ENCODE data around the gene LGALS3BP. TPM values are rescaled to one million over a fixed set of nuclear protein-coding genes. Genes with fewer than 3 reads are reported as not detected.

Gene LGALS3BP
- total RNA-seq, 1 donor from 2014 or later = 118 TPM

GRCh38 chr17:78956254-78956653 is 23.5 kb downstream of the LGALS3BP start:
- FAIRE-seq (no peak), DNase-seq (ENCODE audit: low read depth) (no peak)
- no peaks in the 10 kb centered on the region for H3K27me3 ChIP-seq (ENCODE audit: control insufficient read depth, insufficient read depth, low read length)
- H3K36me3 ChIP-seq (ENCODE audit: control insufficient read depth, insufficient read depth, low read length) = no peaks in the 10 kb centered on the region
- TF ChIP-seq, protein P1, sequence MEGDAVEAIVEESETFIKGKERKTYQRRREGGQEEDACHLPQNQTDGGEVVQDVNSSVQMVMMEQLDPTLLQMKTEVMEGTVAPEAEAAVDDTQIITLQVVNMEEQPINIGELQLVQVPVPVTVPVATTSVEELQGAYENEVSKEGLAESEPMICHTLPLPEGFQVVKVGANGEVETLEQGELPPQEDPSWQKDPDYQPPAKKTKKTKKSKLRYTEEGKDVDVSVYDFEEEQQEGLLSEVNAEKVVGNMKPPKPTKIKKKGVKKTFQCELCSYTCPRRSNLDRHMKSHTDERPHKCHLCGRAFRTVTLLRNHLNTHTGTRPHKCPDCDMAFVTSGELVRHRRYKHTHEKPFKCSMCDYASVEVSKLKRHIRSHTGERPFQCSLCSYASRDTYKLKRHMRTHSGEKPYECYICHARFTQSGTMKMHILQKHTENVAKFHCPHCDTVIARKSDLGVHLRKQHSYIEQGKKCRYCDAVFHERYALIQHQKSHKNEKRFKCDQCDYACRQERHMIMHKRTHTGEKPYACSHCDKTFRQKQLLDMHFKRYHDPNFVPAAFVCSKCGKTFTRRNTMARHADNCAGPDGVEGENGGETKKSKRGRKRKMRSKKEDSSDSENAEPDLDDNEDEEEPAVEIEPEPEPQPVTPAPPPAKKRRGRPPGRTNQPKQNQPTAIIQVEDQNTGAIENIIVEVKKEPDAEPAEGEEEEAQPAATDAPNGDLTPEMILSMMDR (IDR thresholded peaks at IDR 0.05; ENCODE audit: insufficient read depth, low read length, severe bottlenecking) = no peak
- H3K4me3 ChIP-seq (ENCODE audit: low read depth, low read length) = no peak overlapping the region

DNA sequence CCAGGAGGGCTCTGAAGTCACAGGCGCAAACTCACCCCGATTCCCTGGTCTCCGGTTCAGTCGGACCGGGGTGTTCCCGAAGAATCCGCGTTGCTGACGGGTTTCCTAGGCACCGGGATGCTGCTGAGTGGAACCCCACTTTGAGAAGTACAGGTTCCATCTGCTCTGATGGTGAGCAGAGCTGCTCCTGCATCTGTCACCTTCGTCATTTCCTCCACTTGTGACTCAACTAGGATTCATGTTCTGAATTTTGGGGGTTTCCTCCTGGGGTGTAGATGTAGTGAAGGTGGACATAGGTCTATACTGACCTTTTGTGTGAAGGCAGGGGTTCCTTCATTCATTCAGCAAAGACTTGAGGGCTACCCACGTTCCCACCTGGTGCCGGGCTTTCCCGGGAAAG is 25.0 kb downstream of the LGALS3BP start:
- FAIRE-seq (no peak), DNase-seq (ENCODE audit: low read depth) (no peak)
- H3K4me3 ChIP-seq (ENCODE audit: low read depth, low read length) = no peak overlapping the region
- TF ChIP-seq, protein P1 (IDR thresholded peaks at IDR 0.05; ENCODE audit: insufficient read depth, low read length, severe bottlenecking) = no peak
- H3K36me3 ChIP-seq (ENCODE audit: control insufficient read depth, insufficient read depth, low read length) = no peaks in the 10 kb centered on the region
- no peaks in the 10 kb centered on the region for H3K27me3 ChIP-seq (ENCODE audit: control insufficient read depth, insufficient read depth, low read length)

DNA sequence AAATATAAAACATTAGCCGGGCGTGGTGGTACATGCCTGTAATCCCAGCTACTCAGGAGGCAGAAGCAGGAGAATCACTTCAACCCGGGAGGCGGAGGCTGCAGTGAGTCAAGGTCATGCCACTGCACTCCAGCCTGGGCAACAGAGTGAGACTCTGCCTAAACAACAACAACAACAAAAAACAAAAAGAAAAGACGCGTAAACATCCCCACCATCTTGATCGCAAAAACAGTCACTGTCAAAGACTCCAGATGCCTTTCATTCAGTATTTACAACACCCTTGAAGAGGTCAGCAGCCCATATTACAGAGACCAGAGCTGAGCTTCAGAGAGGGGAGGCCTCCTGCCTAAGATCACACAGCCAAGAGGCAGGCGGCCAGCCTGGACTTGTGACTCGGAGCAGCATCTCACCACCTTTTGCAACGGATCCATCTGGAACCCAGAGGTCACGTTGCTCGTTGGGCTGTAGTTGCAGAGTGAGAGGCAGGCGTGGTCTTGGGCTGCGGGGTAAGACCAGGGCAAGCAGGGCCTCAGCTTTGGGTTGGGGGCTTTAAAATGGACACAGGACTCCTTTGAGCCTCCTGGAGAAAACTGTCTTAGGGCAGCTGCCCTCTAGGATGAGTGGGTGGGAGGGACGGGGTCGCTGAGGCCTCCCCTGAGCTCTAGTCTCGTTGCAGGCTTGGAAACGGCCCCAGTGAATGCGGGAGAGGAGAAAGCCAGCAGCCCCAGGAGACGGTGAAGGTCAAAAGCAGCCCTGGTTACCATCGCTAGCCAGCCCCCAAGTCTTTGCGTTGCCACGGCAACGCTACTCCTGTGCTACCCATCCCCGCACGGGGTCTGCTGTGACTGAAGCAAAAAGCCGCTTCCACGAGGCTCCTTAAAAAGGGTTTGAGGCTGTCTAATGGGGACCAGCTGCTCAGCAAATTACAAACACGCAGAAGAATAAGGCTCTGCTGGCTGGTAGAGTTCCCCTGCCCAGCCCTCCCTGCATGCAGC is 26.1 kb downstream of the LGALS3BP start:
- no peak for FAIRE-seq
- TF ChIP-seq, protein P1 (IDR thresholded peaks at IDR 0.05; ENCODE audit: insufficient read depth, low read length, severe bottlenecking) = no peak
- DNase-seq (ENCODE audit: low read depth) = no peak

DNA sequence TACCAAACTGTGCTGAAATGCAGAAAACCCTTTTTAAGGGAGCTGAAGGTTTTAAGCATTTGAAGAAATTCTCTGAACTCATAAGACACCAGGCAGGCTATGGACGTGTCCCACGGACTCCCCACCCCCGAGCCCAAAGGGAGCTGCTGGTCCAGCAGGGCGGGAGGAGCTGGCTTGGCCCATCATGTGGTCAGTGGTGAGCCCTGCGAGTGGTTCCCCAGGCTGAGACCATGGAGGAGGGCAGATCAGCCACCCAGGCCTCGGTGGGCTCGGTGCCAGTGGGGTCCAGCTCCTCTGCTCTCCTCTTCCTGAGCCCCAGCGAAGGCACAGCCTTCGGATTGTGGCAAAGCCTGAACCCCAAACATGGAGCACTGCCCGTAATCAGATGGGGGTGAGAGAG is 27.0 kb downstream of the LGALS3BP start:
- TF ChIP-seq, protein P1 (IDR thresholded peaks at IDR 0.05; ENCODE audit: insufficient read depth, low read length, severe bottlenecking) = no peak
- Histone ChIP-seq H3K36me3 (ENCODE audit: control insufficient read depth, insufficient read depth, low read length) (no peaks in the 10 kb centered on the region), H3K4me3 (ENCODE audit: low read depth, low read length) (no peak overlapping the region), H3K27me3 (ENCODE audit: control insufficient read depth, insufficient read depth, low read length) (no peaks in the 10 kb centered on the region)
- DNase-seq (ENCODE audit: low read depth) (no peak), FAIRE-seq (no peak)

More for the DNA sequence above, 26.1 kb downstream of the LGALS3BP start:
- Histone ChIP-seq H3K4me3 (ENCODE audit: low read depth, low read length) (no peak overlapping the region), H3K36me3 (ENCODE audit: control insufficient read depth, insufficient read depth, low read length) (no peaks in the 10 kb centered on the region), H3K27me3 (ENCODE audit: control insufficient read depth, insufficient read depth, low read length) (no peaks in the 10 kb centered on the region)

DNA sequence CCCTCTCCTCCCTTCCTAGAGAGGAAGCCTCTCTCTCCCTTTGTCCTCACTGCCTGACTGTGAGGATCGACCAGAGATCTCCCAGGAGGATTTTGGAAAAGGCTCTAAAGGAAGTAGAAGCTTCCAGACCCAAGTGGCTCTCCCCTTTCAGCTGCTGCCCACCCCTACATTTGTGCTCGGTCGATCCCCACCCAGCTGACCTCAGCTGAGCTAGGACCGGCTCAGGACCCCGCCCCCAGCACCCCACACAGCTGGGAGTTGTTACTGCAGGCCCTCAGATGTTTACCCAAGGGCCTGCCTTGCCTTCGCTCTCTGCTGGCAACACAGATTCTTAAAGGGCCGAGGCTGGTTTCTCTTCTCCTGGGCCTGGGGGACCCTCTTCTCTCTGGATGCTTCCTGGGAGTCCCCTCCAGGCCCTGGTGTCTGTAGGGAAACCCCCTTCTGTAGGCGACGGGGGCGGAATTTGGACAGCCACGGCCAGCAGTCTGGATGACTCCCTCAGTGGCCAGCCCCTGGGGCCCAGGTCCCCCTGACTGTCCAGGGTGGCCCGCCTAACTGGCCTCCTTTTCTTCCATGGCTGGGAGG is 27.7 kb downstream of the LGALS3BP start:
- FAIRE-seq = no peak

More for the DNA sequence above, 27.7 kb downstream of the LGALS3BP start:
- no peak for DNase-seq (ENCODE audit: low read depth)
- Histone ChIP-seq H3K4me3 (ENCODE audit: low read depth, low read length) (no peak overlapping the region), H3K36me3 (ENCODE audit: control insufficient read depth, insufficient read depth, low read length) (no peaks in the 10 kb centered on the region), H3K27me3 (ENCODE audit: control insufficient read depth, insufficient read depth, low read length) (no peaks in the 10 kb centered on the region)
- TF ChIP-seq, protein P1 (IDR thresholded peaks at IDR 0.05; ENCODE audit: insufficient read depth, low read length, severe bottlenecking) = no peak

Data from bronchial epithelial cell (primary cell).